Fibroblast of the aortic adventitia (primary cell): ENCODE measurements around the gene FGGY. TPM values are rescaled to one million over a fixed set of nuclear protein-coding genes. Genes with fewer than 3 reads are reported as not detected.

ENCODE experiments used
- DNase-seq: peaks from one replicate; pipeline ENCODE4 v3.0.0-alpha.2; 2010; ENCODE audit warnings: low read depth
- H3K4me3 ChIP-seq: 2 replicates; pipeline ENCODE4 v1.5.1; 2011; ENCODE audit warnings: low read depth, mild to moderate bottlenecking, control low read depth, low read length, moderate library complexity
- CTCF ChIP-seq: IDR thresholded peaks from 2 replicates; pipeline ENCODE4 v1.5.1; 2011; ENCODE audit warnings: mild to moderate bottlenecking, low read length, control low read depth, inconsistent platforms; ENCODE audit not compliant: insufficient read depth
- total RNA-seq: library from RNA; depleted of rRNA; stranded (reverse); fragments of >200 nt; gene quantifications from 2 replicates; pipeline ENCODE4 v1.2.3, GENCODE V29; 2012; ENCODE audit warnings: low replicate concordance

The FGGY gene
- total RNA-seq, 1 donor, result 17.5 TPM

DNA sequence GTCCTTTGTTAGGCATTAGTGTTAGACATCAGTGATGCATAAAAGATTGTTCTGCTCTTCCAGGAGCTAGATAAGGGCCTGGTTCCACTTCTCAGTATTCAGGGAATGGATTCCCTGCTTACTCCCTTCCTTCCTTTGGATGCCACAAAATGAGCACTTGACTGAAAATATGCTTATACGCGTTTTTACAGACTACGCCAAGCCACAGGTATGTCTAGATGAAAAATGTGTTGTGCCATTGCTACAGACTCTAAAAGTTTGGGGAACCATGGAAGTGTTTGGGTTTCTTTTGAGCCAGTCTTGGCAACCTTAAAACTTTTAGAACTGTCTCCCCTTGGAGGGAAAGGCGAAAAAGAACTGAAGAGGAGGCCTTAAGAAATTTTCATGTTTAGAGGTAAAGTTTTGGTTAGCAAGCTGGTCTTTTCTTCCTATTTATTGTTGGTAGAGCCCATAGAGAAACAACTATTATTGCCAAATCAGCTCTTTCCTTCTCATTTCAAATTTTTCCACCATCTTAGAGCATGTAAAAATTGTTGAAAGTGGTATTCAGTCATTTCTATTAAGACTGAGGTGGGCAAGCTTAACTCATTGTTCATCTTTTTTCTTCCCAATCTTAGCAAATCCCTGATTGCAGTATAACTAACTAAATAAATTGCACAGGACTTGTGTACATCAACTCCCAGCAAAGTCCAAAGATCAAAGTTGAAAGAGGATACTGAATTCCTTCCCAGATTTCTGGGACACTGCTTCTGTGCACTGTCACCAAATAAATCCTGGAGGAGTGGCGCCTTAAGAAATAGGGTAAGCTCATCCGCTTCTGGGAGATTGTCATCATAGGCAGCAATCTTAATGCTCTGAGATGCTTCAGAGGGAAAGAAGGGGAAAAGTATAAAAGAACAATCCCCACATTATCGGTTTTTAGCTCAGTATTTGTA, 18.9 kb downstream of the FGGY start:
- H3K4me3 ChIP-seq, result no peak overlapping the region
- TF ChIP-seq CTCF, result no peak
- DNase-seq, result peak; percentile 39

- TF ChIP-seq CTCF, result no peak
- DNase-seq, result peak; percentile 57
These were observed 19.7 kb downstream of the FGGY start for GRCh38 chr1:59316497-59317128.

GRCh38 chr1:59317343-59317742, 20.4 kb downstream of the FGGY start:
- no peak for DNase-seq
- TF ChIP-seq CTCF, result no peak
- H3K4me3 ChIP-seq, result no peak overlapping the region

More at GRCh38 chr1:59316497-59317128, 19.7 kb downstream of the FGGY start:
- peak overlapping the region; percentile 39 for H3K4me3 ChIP-seq

DNA sequence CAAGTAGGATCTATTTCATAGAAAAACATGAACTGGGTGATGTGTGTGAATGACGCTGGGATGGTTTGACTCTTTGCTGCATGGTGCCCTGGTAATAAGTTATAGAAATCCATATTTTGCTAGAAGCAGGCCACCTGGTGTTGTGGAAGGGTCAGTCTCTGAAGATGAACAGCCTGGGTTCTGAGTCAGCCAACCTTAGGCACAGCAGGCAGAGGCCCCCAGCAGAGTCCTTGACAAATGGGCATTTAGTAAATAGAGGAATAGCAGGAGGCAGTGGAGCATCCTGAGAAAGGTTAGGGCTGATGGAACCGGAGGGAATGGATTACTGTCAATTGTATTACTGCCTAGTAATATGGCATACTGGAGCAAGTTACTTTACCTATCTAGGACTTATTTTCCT, 20.9 kb downstream of the FGGY start:
- H3K4me3 ChIP-seq, result no peak overlapping the region
- TF ChIP-seq CTCF, result no peak
- no peak for DNase-seq

- peak; percentile 53 for DNase-seq
- TF ChIP-seq CTCF, result no peak
These were observed 21.5 kb downstream of the FGGY start for GRCh38 chr1:59318271-59318860.

DNA sequence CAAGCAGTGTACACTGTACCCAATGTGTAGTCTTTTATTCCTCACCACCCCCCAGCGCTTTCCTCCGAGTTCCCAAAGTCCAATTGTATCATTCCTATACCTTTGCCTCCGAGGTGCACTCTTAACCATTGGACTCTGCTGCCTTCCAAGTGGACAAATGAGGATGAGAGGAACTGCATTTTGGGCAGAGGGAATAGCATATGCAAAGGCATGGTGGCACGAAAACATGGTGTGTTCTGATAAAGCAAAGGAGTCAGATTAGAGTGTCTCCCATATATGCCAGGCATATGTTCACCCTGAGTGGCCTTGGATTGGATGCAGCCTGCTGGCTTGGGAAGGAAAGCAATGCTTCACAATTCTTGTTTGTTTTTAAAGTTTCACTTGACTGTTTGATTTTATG, 25.5 kb downstream of the FGGY start:
- H3K4me3 ChIP-seq, result no peak overlapping the region
- no peak for TF ChIP-seq CTCF
- no peak for DNase-seq

More at GRCh38 chr1:59318271-59318860, 21.5 kb downstream of the FGGY start:
- no peak overlapping the region for H3K4me3 ChIP-seq
